Stimulated activated effector memory CD8-positive, alpha-beta T cell treated with anti-CD3 and anti-CD28 coated beads, Interleukin-12 subunit alpha, Interleukin-12 subunit beta, amount 100 ng/mL, for 72 hours (primary cell): ENCODE data around the gene KRT74.
A peak's percentile ranks its signal among the peaks of the same experiment; 100 is the strongest.

Source experiments
- ATAC-seq: fragments of 150-1000 bp; cut with Tn5 transposase; 2 replicates; pipeline ENCODE4 v1.10.0; 2021
- DNase-seq, 2 donors: peaks; one replicate each; pipeline ENCODE4 v3.0.0; 2021 to 2022; ENCODE audit warnings: low spot score in 2 of 2
- H3K27ac Mint-ChIP-seq: one replicate; pipeline ENCODE4 v1.8.0; 2022; ENCODE audit warnings: mild to moderate bottlenecking, mixed read lengths
- H3K36me3 Mint-ChIP-seq: one replicate; pipeline ENCODE4 v1.8.0; 2022; ENCODE audit warnings: mild to moderate bottlenecking, mixed read lengths
- H3K4me1 Mint-ChIP-seq: one replicate; pipeline ENCODE4 v1.8.0; 2022; ENCODE audit warnings: mixed read lengths
- H3K4me3 Mint-ChIP-seq: one replicate; pipeline ENCODE4 v1.8.0; 2022; ENCODE audit warnings: mild to moderate bottlenecking, mixed read lengths
- H3K9me3 Mint-ChIP-seq: one replicate; pipeline ENCODE4 v1.8.0; 2022; ENCODE audit warnings: mixed read lengths

Gene KRT74

DNA sequence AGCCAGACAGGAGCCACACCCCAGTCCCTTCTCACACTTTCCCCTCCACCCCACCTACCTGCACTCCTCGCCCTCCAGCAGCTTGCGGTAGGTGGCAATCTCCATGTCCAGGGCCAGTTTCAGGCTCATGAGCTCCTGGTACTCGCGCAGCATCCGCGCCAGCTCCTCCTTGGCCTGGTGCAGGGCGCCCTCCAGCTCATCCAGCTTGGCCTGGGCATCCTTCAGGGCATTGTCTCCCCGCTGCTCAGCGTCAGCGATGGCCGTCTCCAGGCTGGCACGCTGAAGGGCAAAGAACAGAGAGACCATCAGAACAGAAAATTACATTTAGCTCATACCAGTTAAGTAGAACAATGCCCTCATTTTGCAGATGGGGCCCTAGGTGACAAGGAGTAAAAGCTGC, 5.5 kb downstream of the KRT74 start:
- Mint-ChIP-seq H3K9me3 (no peaks in the 10 kb centered on the region), H3K4me1 (peaks cover 19% of the 10 kb centered on the region), H3K4me3 (no peak overlapping the region), H3K36me3 (no peaks in the 10 kb centered on the region), H3K27ac (peak overlapping the region; percentile 54)
- no peak for ATAC-seq
- no peak for DNase-seq

DNA sequence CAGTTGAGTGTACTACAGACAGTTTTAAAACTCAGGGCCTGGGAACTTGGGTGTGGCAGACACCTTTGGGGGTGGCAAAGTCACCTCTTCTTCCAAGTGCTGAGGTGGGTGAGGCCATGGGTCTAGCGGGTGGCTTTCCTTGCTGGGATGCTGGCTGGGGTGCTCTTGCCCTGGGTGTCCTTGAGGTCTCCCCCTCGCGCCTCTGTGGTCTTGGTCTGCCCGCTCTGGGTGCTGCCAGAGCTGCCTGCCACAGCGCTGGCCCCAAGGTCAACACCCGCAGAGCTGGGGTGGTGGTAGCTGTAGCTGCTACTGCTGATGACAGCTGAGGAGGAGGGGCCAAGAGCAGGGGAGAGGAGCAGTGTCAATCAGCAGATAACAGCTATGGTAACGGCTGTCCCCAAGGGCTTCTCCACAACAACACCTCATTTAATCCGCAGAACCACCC, 6.8 kb downstream of the KRT74 start:
- ATAC-seq = peak; percentile 84
- Mint-ChIP-seq H3K4me3 (peak overlapping the region; percentile 26), H3K36me3 (no peaks in the 10 kb centered on the region), H3K9me3 (no peaks in the 10 kb centered on the region), H3K4me1 (peaks cover 19% of the 10 kb centered on the region), H3K27ac (peak overlapping the region; percentile 50)
- DNase-seq = peak; percentile 7 to 59

DNA sequence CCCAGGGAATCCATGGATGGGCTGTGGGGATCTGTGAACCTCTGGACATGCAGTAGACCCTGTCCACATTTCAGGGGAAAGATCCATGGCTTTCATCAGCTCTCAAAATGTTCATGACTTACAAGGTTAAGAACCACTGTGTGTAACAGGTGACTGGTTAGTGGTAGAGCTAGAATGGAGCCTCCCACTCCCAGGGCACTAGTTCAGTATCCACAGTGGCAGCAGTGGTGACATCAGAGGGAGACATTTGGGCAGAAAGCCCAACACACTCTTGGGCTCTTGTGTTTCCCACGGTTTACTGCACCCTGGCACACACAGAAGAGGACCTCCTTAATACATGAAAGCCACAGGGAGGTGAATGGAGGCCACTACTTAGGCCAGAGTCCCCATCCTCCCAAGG, 9.1 kb downstream of the KRT74 start:
- ATAC-seq = no peak
- no peaks in the 10 kb centered on the region for H3K36me3 Mint-ChIP-seq
- H3K9me3 Mint-ChIP-seq = no peaks in the 10 kb centered on the region
- H3K4me1 Mint-ChIP-seq = peaks cover 28% of the 10 kb centered on the region
- no peak overlapping the region for H3K27ac Mint-ChIP-seq
- no peak for DNase-seq
- no peak overlapping the region for H3K4me3 Mint-ChIP-seq

DNA sequence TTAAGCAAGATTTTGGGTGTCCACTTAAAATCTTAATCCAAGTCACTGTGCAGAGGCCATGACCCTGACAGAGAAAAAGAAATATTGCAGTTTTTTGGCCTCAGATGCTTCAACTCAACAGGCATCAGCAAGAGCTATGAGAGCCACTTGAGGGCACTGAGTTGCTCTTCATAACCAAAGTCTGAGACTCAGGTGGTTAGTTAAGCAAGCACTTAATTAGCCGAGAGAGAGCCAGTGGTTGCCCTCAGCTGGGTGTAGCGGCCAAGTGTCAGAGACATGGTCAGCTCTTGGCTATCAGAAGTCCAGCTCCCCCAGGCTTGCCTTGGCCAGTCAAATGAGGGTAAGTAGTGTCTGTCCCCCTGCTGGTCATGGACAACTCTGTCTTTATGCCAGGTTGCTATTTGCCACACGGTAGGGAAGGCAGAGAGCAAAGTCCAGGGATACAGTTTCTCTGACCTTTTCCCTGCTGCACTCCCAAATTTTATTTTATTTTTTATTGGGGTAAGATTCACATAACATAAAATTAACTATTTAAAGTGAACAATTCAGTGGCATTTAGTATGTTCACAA, 11.7 kb downstream of the KRT74 start:
- no peak overlapping the region for H3K27ac Mint-ChIP-seq
- H3K36me3 Mint-ChIP-seq = no peaks in the 10 kb centered on the region
- no peak overlapping the region for H3K4me3 Mint-ChIP-seq
- DNase-seq (no peak), ATAC-seq (no peak)
- H3K4me1 Mint-ChIP-seq = peaks cover 36% of the 10 kb centered on the region
- no peaks in the 10 kb centered on the region for H3K9me3 Mint-ChIP-seq

DNA sequence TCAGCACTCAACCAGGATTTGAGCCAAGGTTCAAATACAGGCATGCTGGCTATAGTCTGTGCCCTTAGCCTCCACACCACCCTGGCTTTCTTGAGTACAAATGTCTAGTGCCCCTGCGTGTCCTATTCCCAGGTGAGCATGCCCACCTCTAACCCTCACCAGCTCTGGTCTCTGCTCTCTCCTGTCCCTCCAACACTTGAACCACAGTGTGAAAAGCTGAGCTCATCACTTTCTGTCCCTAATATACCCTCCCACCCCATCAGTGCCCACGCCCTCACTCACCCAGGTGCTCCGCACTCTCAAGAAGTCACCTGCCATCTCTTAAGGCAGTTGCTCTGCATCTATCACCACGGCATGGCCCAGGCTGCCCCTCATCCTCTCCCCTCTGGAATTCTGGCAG, 13.7 kb downstream of the KRT74 start:
- Mint-ChIP-seq H3K4me1 (peaks cover 46% of the 10 kb centered on the region), H3K9me3 (no peaks in the 10 kb centered on the region), H3K27ac (peak overlapping the region; percentile 53), H3K36me3 (no peaks in the 10 kb centered on the region), H3K4me3 (no peak overlapping the region)
- DNase-seq = no peak
- no peak for ATAC-seq

- Mint-ChIP-seq H3K4me1 (peaks cover 46% of the 10 kb centered on the region), H3K36me3 (no peaks in the 10 kb centered on the region), H3K9me3 (no peaks in the 10 kb centered on the region), H3K27ac (no peak overlapping the region), H3K4me3 (no peak overlapping the region)
- ATAC-seq = no peak
- DNase-seq = no peak
Measured at GRCh38 chr12:52558781-52559445, 14.7 kb downstream of the KRT74 start.

DNA sequence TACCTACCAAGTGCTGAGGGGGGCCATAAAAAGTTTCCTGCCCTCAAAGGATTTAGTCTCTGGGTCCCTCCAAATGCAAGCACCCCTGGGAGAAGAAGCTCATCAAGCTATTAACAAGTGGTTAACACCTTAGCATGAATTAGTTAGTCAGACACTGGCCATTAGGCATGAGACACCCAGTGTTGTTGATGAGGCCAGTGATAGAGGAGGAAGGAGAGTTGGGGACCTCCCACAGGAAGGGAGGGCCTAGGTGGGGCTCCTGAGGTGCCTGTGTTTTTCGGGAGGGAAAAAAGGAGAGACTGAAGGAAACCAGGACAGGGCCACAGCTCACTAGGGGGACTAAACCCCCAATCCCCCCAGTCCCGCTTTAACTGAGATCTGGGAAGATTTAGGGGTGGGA, 16.2 kb downstream of the KRT74 start:
- Mint-ChIP-seq H3K9me3 (no peaks in the 10 kb centered on the region), H3K27ac (peak overlapping the region; percentile 24), H3K36me3 (no peaks in the 10 kb centered on the region), H3K4me1 (peaks cover 46% of the 10 kb centered on the region), H3K4me3 (peak overlapping the region; percentile 0)
- ATAC-seq (no peak), DNase-seq (no peak)

DNA sequence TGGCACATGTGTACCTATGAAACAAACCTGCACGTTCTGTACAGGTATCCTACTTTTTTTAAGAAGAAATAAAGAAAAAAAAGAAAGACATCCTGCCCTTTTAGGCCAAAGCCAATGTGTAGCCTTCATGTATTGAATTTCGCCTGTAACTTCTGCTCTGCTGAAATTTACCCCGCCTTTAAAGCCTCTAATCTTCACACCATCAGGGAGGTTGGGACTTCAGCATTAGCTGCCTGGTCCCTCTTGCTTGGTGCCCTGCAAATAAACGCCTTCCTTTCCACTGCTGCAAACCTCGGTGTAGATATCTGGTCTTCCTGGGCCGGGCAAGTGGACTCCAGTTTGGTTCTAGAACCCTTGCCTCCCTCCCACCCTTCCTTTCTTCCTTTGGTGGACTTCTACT, 18.1 kb downstream of the KRT74 start:
- no peaks in the 10 kb centered on the region for H3K36me3 Mint-ChIP-seq
- ATAC-seq (no peak), DNase-seq (no peak)
- peaks cover 45% of the 10 kb centered on the region for H3K4me1 Mint-ChIP-seq
- peak overlapping the region; percentile 77 for H3K27ac Mint-ChIP-seq
- no peak overlapping the region for H3K4me3 Mint-ChIP-seq
- H3K9me3 Mint-ChIP-seq = no peaks in the 10 kb centered on the region

GRCh38 chr12:52552681-52553195, 20.9 kb downstream of the KRT74 start, which contains the start of gene KRT71:
Gene KRT71 (minus strand): TSS chr12:52553145. CDS start chr12:52553077, 68 bp downstream.
- H3K4me1 Mint-ChIP-seq = peaks cover 21% of the 10 kb centered on the region
- no peak within 1 kb of the TSS for H3K27ac Mint-ChIP-seq
- H3K9me3 Mint-ChIP-seq = no peaks in the 10 kb centered on the region
- no peak within 1 kb of the TSS for H3K4me3 Mint-ChIP-seq
- DNase-seq (no peak), ATAC-seq (no peak)
- H3K36me3 Mint-ChIP-seq = no peaks in the 10 kb centered on the region

GRCh38 chr12:52552055-52552454, 21.6 kb downstream of the KRT74 start:
- Mint-ChIP-seq H3K9me3 (no peaks in the 10 kb centered on the region), H3K27ac (no peak overlapping the region), H3K4me1 (peaks cover 16% of the 10 kb centered on the region), H3K36me3 (no peaks in the 10 kb centered on the region), H3K4me3 (no peak overlapping the region)
- DNase-seq = no peak
- no peak for ATAC-seq

DNA sequence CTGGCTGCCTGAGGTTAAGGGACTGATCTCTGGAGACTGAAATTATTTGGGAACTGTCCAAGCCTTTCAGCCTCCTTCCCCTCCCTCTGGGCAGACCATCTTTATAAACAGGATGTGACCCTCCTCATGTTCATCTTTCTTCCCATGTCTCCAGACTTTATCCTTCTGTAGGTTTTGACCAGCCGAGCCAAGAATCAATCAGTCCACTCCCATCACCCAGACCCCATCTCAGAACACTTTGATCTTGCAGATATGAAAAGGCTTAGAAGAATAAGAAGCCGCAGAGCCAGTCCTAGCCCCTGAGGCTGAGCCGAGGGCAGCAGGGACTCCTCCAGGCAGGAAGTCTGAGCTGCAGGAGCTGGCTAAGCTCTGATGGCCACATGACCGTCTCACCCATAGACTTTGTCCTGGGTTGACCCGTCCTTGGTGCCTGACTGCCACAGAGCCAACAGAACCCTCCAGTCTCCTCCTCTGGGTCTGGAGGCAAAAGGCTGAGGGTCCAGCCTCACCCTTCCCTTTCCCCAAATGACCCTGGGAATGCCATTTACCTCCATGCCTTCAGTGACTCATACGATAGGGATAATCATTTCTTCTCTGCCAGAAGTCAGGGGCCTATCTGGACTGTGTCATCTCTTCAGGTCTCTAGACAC, 22.3 kb downstream of the KRT74 start:
- ATAC-seq (no peak), DNase-seq (no peak)
- Mint-ChIP-seq H3K27ac (no peak overlapping the region), H3K4me3 (no peak overlapping the region), H3K9me3 (no peaks in the 10 kb centered on the region), H3K36me3 (no peaks in the 10 kb centered on the region), H3K4me1 (peaks cover 14% of the 10 kb centered on the region)

- Mint-ChIP-seq H3K9me3 (no peaks in the 10 kb centered on the region), H3K27ac (no peak overlapping the region), H3K36me3 (no peaks in the 10 kb centered on the region), H3K4me1 (peaks cover 10% of the 10 kb centered on the region), H3K4me3 (no peak overlapping the region)
- no peak for DNase-seq
- ATAC-seq = no peak
Measured at GRCh38 chr12:52546126-52546525, 27.5 kb downstream of the KRT74 start.

- Mint-ChIP-seq H3K4me1 (peaks cover 10% of the 10 kb centered on the region), H3K9me3 (no peaks in the 10 kb centered on the region), H3K36me3 (no peaks in the 10 kb centered on the region), H3K4me3 (no peak overlapping the region), H3K27ac (no peak overlapping the region)
- ATAC-seq (no peak), DNase-seq (no peak)
Measured at GRCh38 chr12:52543985-52544883, 29.4 kb downstream of the KRT74 start.

DNA sequence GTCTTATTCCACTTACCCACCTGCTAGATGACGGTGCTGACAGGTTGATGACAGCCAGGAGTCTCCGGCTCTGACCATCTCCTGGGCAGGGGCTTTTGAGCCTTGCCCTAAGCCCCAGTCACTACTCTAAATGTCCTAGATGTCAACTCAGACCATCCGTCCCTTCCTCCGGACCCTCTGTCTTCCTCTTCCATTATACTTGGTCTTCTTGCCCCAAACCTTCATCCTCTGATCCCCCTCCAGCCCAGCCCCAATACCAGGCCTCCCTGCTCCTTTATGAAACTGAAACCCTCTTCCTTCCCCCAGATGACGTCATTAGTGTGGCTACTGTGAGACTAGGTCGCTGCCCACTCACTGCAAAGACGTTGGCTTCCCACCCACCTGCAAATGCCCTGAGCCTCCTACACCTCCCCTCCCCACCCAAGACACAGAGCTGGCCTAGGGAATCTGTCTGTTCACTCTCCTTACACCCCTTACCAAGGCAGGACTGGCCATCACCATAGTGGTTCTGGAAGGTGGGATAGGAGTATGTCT, 30.8 kb downstream of the KRT74 start:
- DNase-seq (no peak), ATAC-seq (no peak)
- Mint-ChIP-seq H3K36me3 (no peaks in the 10 kb centered on the region), H3K27ac (no peak overlapping the region), H3K9me3 (no peaks in the 10 kb centered on the region), H3K4me3 (no peak overlapping the region), H3K4me1 (peaks cover 10% of the 10 kb centered on the region)

GRCh38 chr12:52542157-52542556, 31.5 kb downstream of the KRT74 start:
- Mint-ChIP-seq H3K36me3 (no peaks in the 10 kb centered on the region), H3K9me3 (no peaks in the 10 kb centered on the region), H3K27ac (no peak overlapping the region), H3K4me1 (peaks cover 10% of the 10 kb centered on the region), H3K4me3 (no peak overlapping the region)
- DNase-seq = no peak
- no peak for ATAC-seq
